NOMO-1 treated with DMSO at 0.1 percent for 48 hours (cell line): ENCODE measurements around the gene ZDHHC21.

Experiments used
- DNase-seq: peaks from one replicate; lab custom pipeline; 2025; ENCODE audit not compliant: unreplicated experiment; lab: John Stamatoyannopoulos, UW

The ZDHHC21 gene, protein sequence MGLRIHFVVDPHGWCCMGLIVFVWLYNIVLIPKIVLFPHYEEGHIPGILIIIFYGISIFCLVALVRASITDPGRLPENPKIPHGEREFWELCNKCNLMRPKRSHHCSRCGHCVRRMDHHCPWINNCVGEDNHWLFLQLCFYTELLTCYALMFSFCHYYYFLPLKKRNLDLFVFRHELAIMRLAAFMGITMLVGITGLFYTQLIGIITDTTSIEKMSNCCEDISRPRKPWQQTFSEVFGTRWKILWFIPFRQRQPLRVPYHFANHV

DNA sequence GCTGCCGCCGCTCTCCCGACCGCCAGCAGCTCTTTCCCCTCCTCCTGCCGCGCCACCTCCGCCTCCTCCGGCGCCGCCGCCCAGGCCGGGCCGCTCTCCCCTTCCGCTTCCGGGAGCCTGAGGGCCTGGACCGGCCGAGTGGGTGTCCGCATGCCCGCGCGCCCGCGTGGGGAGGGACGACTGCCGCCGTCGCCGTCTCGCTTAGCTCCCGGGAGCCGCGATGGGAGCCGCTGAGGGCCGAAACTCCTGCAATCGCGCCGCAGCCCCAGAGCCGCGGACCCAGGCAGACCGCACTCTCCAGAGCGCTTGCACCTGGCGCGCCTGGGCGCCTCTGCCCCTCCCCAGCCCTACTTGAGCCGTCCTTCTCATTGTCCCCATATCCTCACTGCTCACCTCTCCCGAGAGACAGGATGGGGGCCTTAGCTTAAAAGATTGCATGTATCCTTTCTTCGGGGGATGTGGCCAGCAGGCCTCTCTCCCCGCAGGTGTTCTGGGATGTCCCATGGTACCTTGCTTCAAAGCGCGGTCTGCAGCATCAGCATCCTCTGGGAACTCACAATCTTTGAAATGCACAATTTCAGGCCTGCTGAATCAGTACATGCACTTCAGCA is at the start of gene ZDHHC21:
Gene ZDHHC21, minus strand, starts transcription at position 182 of the 611 bp plus-strand sequence. CDS start 19,092 bp downstream, outside the sequence.
- peak; percentile 4 for DNase-seq

DNA sequence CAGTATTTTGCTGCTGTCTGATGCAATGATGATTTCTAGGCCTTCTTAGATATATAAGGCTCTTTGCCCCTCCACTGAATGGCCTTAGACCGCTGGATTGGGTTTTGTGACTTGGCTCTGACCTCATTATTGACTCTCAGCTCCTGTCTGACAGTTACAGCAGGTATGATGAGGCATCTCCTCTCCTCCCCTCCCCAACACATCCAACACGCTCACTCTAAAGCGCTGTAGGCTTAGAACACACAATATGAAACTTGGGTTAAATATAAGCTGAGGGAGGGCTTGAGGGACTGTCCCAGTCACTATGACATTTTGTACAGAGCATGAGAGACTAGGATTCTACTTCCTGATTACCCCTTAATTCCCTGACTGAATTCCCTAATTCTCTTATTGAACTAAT is 48.1 kb upstream of the ZDHHC21 start:
- DNase-seq: no peak

DNA sequence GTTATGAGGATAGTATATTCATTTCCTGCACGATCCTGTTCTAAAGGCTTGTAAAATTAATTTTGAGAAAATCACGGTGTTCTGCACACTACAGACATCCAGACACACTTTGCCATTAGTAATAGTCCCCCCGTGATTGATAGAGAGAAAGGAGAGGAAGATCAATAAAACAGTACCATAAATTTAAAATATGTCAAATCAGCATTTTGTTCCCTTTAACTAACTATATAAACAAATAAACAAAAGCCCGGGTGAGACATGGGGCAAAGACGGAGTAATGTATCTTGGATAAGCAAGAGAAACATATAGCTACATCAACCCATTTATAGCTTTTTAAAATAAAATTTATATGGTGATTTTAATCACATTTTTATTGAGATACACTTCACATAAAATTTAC is 39.9 kb upstream of the ZDHHC21 start:
- no peak for DNase-seq

DNA sequence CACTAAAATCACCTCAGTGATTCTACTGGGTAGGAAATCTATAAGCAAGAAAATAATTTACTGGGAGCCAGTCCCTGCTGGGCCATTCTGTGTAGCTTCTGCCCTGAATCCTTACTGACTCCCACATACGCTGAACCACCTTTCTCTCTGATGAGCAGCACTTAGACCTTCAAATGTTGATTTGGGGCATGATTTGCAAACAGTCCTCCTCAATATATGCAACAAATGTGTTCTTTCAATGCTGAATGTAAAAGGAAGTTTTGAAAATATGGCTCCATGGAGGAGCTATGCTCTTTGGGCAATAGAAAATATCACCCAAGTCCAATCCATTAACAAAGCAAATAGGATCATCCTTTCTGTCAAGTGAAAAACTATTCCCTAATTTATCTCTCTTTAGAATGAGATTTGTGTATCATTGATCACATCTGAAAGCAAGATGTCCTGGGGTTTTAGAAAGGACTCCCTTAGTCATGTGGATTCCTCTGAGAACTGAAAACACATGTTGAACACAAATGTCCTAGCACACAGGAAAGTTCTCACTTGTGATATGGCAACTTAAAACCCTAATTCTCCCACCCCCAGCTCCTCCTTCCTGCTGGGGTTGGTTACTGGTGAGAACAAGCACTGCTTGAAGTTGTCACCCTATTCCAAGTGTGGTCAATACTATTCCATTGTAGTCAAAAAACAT is 38.2 kb upstream of the ZDHHC21 start:
- DNase-seq: no peak

DNA sequence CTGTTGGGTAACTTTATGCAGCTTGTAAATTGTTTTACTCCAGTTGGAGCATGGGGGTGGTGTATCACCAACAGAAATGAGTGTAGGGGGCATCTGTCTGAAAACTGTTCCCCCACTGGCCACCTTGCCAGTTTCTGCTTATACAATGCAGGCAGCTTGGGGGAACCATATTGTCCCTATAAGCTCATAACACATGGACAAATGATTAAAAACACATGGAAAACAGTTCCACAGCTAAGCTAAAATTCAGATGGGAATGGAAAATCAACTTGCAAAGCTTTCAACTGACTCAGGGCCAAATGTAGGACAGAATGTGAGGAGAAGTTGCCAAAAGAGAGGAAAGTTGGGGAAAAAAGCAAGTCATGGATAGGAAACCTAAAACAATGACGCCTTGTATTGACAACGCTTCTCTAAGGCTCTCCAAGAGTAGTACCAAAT is 37.2 kb upstream of the ZDHHC21 start:
- DNase-seq: no peak

DNA sequence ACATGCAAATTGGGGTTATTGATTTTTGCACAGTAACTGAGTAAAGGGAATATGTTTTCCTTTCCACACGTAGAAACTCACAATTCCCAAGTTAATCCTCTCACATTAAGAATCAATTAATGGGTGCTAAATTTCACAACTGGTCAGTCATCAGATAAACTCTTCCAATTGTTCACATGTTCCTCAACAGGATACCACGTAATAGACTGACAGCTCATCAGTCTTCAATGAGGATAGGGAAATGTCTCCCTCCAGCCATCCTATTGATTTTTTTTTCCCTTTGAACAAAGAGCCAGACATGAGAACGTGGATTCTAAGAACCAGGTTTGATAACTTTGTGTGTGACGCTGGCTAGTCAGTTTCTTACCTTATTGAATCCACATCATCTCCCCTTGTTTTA is 30.1 kb upstream of the ZDHHC21 start:
- no peak for DNase-seq

DNA sequence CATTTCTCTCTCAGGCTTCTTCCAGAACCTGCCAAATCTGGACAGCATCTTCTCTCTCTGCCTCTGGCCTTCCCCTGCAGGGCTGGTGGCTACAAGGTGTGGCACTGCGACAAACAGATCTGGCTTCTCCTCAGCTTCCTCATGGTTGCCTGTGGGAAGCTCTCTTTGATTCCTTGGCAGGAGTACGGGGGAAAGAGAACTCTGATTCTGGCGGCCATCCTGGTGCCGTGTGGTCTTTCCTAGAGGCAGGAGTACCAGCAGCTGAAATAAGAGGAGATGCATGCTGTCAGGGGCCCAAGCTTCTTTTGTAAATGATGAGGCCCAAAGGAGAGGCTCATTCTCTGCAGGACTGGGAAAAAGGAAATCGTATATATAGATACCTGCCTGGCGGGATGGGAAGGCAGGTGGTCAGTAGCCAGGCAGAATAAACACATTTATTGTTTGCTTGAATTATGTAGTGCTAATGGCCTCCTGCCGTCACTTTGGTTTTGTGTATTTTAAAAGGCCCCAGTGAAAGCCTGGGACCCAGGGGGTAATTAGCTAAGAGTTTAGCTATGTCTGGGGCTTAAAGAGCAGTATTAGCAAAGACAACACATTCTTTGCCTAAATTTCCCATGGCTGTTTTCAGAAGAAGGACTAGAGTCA is 29.3 kb upstream of the ZDHHC21 start, which contains the start of gene CER1:
Gene CER1, minus strand, starts transcription at position 343 of the 645 bp plus-strand sequence. Its CDS starts 61 bp downstream, at position 282.
- DNase-seq: no peak

DNA sequence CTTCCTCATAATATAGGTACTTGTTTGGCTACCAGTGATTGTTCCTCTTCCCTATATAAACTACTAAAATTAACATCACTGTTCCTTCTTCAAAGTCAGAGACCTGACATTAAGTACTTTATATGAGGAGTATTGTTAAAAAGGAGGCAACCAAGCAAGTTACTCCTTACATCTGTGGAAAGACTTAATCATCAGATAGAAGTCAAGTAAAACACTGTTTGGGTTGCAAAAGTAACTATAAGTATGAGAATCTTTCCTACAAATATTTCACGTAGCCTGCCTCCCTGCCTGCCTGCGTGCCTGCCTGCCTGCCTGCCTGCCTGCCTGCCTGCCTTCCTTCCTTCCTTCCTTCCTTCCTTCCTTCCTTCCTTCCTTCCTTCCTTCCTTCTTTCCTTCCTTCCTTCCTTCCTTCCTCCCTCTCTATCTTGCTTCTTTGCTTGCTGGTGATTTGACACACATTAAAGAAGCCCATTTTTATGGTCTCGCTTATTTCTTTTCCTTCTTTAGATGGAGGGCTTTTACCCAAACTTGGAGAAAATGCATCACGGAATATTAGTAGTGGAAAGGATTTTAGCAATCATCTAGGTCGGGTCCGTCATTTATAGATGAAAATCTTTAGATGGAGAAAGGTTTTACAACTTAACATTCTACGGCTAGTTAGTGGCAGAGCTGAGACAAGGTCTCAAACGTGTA is 26.1 kb upstream of the ZDHHC21 start:
- DNase-seq: no peak

DNA sequence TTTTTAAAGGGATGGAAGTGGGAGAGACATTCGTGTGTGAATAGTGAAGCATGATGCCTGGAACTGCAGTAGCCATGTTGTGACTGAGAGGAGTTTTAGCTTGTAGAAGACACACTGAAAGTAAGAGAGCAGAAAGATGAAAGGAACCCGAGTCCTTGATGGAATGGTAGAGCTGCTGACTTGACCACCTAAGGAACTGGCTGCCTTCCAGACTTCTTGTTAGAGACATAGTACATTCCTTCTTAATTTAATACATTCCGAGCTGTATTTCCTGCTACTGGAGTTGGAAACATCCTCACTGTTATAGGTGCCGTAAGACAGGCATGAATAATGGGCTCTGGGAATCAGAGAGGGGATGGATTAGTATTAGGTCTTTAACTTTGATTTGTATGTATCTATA is 21.9 kb upstream of the ZDHHC21 start:
- DNase-seq: no peak

DNA sequence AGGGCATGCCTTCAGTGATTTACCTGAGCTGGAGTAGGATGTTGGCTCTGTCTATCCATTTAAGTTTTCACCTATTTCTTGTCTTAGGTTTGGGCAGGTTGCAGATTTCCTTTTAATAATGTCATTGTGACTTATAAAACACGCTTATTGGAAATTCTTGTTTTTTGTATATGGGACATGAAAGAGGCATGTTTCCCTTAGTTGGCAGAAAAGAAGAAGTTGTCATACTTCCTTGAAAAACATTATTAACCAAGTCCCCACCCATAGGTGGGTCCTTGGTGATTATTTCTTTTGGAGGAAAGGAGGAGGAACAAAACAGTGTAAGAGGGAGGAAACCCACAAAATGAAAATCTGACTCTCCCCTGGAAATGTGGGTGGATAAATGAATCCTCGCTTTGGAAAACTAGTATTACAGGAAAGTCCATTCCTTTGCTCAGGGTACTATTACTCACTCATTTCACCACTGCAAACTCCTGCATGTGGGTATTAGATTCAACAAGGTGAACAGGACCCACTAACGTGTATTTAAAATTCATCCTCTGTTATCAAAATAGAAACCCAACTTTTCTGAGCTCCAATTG is 20.0 kb upstream of the ZDHHC21 start:
- no peak for DNase-seq

DNA sequence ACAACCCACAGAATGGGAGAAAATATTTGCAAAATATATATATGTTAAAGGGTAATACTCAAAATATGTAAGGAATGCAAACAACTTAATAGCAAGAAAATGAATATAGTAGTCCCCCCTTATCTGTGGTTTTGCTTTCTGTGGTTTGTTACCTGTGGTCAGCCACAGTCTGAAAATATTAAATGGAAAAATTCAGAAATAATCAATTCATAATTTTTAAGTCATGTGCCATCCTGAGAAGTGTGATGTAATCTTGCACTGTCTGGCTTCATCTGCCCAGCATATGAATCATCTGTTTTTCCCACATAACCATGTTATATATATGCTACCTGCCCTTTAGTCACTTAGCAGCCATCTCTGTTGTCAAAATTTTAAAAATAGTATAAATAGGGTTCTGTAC is 17.6 kb upstream of the ZDHHC21 start:
- DNase-seq: no peak

DNA sequence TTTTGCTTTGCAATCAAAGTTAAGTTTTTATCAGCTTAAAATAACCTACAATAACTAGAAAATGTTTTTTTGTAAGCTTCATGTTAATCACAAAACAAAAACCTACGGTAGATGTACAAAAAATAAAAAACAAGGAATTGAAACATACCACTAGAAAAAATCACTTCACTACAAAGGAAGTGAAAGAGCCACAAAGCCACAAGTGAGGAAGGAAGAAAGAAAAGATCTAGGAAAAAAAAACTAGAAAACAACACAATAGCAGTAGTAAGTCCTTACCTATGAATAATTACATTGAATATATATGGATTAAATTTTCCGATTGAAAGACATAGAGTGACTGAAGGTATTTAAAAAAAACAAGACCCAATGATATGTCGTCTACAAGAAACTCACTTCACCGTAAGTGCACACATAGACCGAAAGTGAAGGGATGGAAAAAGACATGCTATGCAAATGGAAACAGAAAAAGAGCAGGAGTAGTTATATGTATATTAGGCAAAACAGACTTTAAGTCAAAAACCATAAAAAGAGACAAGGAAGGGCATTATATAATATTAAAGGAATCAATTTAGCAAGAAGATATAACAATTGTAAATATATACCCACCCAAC is 13.4 kb upstream of the ZDHHC21 start:
- peak; percentile 17 for DNase-seq

DNA sequence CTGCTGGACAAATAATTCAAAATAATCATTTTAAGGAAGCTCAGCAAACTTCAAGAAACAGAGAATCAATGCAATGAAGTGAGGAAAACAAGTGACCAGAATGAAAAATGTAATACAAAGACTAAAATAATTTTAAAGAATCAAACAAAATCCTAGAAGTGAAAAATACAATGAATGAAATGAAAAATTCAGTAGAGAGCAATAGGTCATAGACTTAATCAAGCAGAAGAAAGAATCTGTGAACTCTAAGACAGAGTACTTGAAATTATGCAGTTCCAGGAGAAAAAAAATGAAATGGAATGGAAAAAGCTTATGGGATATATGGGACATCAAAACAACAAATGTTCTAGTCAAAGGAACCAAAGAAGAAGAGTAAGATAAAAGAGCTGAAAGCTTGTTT is 11.8 kb upstream of the ZDHHC21 start:
- DNase-seq: no peak

DNA sequence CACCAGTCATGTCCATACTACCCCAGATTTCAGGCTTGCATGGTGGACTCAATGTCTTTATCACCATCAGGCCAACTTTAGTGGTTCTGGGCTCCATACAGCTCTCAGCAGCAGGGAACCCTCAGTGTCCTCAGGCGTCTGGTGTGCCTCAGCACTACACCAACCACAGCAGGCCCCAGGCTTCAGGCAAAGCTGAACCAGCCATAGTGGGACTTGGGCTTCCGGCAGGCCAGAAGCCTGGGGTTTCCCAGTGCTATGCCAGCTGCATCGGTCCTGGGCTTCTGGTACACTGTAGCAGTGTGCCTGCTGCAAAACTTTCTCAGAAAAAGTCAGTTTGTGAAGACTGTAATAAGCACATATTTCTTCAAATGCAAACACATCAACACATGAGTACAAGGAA is 11.0 kb upstream of the ZDHHC21 start:
- DNase-seq: no peak

DNA sequence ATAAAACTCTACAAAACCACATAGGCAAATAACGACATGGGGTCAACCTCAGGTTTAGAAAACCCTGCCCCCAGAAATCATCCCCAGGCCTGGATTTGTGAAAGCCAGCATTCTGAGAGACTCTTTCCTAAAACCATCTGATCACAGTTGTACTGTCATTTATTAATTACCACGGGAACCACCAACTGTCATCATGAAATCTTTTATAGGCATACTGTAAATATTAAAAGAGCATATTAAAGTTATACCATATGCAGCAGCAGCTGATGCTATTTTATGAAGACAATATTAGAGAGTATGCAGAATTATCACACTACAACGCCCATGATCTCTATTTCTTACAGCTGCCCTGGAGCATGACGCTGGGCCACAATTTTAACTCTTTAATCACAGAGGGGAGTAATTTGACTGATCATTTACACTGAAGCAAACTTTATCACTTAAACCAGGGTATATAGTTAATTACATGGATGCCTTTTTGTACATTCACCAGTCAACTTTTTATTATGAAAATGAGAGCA is 9.0 kb upstream of the ZDHHC21 start:
- no peak for DNase-seq

DNA sequence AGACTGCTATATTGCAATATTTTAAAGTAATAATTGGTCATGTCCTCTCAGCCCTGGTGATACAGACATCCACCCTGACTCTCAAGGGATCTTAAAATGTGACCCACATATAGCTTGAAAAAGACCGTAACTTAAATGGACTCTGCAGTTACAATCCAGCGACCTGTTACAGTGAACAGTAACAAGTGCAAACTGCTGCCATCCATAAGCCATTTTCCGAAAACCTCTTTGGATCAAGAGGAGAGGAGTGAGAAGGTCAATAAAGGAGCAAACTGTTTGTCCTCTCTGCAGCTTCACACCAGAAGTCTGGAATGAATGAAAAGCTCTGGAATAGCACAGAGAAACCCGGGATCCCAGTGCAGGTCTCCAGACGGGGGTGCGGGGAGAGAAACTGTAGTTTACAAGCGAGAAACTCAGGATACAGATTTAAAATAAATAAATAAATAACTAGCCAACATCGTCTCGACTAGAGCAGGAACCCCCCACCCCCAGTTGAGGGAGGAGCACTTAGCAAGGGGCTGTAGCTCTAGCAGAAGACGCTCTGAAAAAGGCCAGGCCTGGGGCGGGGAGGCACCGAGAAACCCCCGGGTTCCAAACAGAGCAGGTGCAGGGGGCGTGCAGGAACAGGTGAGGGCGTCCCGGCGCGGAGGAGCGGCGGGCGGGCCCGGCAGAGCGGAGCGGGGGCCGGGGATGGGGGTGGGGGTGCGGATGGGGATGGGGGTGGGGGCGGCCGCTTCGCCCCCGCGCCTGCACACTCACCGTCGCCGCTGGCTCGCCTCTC is 572 bp downstream of the ZDHHC21 start:
- DNase-seq: no peak

DNA sequence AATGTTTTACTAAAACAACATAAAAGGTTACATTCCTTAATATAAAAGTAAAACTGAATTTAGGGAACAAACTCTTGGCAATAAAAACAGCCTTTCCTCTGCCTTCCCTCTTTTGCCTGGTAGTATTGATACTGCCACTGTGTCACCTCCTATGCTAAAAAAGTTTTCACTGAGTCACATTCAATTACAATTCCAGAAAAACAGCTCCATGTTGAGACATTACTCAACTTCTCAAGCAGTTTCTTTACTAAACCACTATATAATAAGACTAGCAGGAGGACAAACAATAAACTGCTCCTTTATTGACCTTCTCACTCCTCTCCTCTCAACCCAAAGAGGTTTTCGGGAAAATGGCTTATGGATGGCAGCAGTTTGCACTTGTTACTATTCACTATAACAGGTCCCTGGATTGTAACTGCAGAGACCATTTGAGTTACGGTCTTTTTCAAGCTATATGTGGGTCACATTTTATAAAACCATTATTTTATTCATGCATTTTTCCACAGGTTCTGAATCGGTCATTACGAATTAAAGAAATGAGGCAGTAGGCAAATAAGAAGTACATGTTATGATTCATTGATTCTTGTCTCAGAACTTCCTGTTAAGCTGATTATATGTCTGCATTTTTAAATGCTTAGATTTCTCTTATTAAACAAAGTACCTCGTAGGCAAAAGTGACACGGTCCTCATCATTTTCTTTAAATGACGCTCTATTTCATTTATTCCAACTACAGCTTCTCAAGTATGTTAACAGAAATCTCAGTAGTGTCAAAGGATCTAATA is 2.1 kb downstream of the ZDHHC21 start:
- no peak for DNase-seq

DNA sequence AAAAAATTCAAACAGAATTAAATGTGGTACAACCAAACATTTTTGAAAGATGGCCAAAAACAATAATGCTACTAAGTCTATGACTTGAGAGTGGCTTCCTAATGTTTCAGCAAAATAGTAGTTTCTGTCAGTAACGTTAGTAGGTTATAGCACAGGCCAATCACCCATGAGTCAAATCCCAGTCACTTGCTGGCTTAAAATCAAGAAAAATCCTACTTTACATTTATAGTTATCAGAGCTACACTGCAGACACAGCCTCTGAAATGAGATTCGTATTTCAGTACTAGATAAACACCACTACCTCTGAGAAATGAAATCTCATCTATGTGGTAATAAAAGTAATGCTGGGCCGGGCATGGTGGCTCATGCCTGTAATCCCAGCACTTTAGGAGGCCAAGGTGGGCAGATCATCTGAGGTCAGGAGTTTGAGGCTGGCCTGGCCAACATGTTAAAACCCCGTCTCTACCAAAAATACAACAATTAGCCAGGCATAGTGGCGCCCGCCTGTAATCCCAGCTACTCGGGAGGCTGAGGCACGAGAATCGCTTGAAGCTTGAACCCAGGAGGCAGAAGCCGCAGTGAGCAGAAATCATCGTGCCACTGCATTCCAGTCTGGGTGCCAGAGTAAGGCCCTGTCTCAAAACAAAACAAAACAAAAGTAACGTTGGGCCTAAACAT is 6.1 kb downstream of the ZDHHC21 start:
- DNase-seq: no peak
